K562 (cell line): ENCODE results near the gene CTU1. TPM values are rescaled to one million over a fixed set of nuclear protein-coding genes. Genes with fewer than 3 reads are reported as not detected.

Experiments used
- FOS ChIP-seq: IDR thresholded peaks from 3 replicates; pipeline ENCODE4 v1.6.1; 2011; ENCODE audit not compliant: insufficient read length; ENCODE audit errors: extremely low read depth
- ILF3 ChIP-seq: fragments of 450-650 bp; IDR thresholded peaks from 2 replicates; pipeline ENCODE4 v1.6.1; 2018; ENCODE audit warnings: antibody characterized with exemption, mild to moderate bottlenecking, moderate library complexity, borderline replicate concordance
- LARP7 ChIP-seq: fragments of 450-650 bp; IDR thresholded peaks from 2 replicates; pipeline ENCODE4 v1.6.1; 2016
- NFATC3 ChIP-seq: fragments of 450-650 bp; IDR thresholded peaks from 2 replicates; pipeline ENCODE4 v1.6.1; 2017; ENCODE audit warnings: mild to moderate bottlenecking
- PHF20 ChIP-seq: fragments of 450-650 bp; IDR thresholded peaks from 2 replicates; pipeline ENCODE4 v1.6.1; 2018; ENCODE audit not compliant: partially characterized antibody
- RBBP5 ChIP-seq: fragments of 200-600 bp; sonication (generic); IDR thresholded peaks from 2 replicates; pipeline ENCODE4 v1.6.1; 2012; ENCODE audit warnings: borderline replicate concordance, mild to moderate bottlenecking, low read length, control low read depth, inconsistent platforms; ENCODE audit not compliant: insufficient read depth, poor library complexity, severe bottlenecking
- TAL1 ChIP-seq: fragments of 450-650 bp; IDR thresholded peaks from 2 replicates; pipeline ENCODE4 v1.6.1; 2016; ENCODE audit warnings: mild to moderate bottlenecking
- ZNF644 ChIP-seq: fragments of 200-800 bp; sonication (Bioruptor generic); IDR thresholded peaks from 2 replicates; pipeline ENCODE4 v1.6.1; 2016; ENCODE audit warnings: low read depth, missing genetic modification characterization, missing compliant biosample characterization
- ZNF766 ChIP-seq: fragments of 200-800 bp; sonication (Bioruptor generic); conservative IDR thresholded peaks from 2 replicates; pipeline ENCODE4 v1.6.1; 2016; ENCODE audit warnings: missing genetic modification characterization, missing compliant biosample characterization
- ZNF830 ChIP-seq: fragments of 250-450 bp; sonication (Bioruptor Pico); IDR thresholded peaks from 2 replicates; pipeline ENCODE4 v1.5.0; 2021; ENCODE audit warnings: mild to moderate bottlenecking
- polyA plus RNA-seq, 8 experiments: library from polyadenylated mRNA; depleted of rRNA in 4 of 8; stranded (reverse) in 5 of 8; unstranded in 3 of 8; fragments of >200 nt; fragmentation: Nextera tagmentation in 2 of 8; fragmentation: Illumina TruSeq in 1 of 8; extraction: Ambion mirVana in 2 of 8; extraction: Trizol in 1 of 8; gene quantifications; 2 replicates each; pipeline versions ENCODE4 v1.2.1 to v1.2.3, GENCODE V29; 2011 to 2014; ENCODE audit warnings: inconsistent platforms in 1 of 8, missing spikeins in 1 of 8
- total RNA-seq, 7 experiments: library from RNA; depleted of rRNA in 6 of 7; stranded (reverse); fragments of >200 nt in 6 of 7; fragmentation: Illumina TruSeq in 2 of 7; extraction: Trizol in 2 of 7; gene quantifications; 2 replicates each; pipeline versions ENCODE4 v1.2.1 to v1.2.3, GENCODE V29; 2011 to 2021; ENCODE audit warnings: low replicate concordance in 1 of 7
- TF ChIP-seq, protein P1 (sequence below): sonication (generic); formaldehyde crosslinking; IDR thresholded peaks from 2 replicates; pipeline ENCODE4 v1.8.1; 2023; ENCODE audit warnings: mild to moderate bottlenecking, missing genetic modification reagents
- TF ChIP-seq, protein P2 (sequence below): fragments of 250-450 bp; sonication (Bioruptor Pico); IDR thresholded peaks from 2 replicates; pipeline ENCODE4 v1.9.0; 2021; ENCODE audit warnings: mild to moderate bottlenecking, inconsistent platforms
- TF ChIP-seq, protein P3 (sequence below): fragments of 250-450 bp; sonication (Bioruptor Pico); IDR thresholded peaks from 2 replicates; pipeline ENCODE4 v1.4.0; 2020; ENCODE audit warnings: mild to moderate bottlenecking, moderate library complexity, borderline replicate concordance
- TF ChIP-seq, protein P4 (sequence below): sonication (generic); IDR thresholded peaks from 2 replicates; pipeline ENCODE4 v1.6.1; 2016
- TF ChIP-seq, protein P5 (sequence below): fragments of 250-450 bp; sonication (Bioruptor Pico); IDR thresholded peaks from 2 replicates; pipeline ENCODE4 v1.4.0; 2020; ENCODE audit warnings: mild to moderate bottlenecking, moderate library complexity

CTU1 gene
- total and polyA plus RNA-seq, 9 of the 15 experiments (the other 6 are each of a cell fraction or from before 2014, with no cell fraction given) = 0.03 to 18.4 (median 2.3) TPM; not detected in 1

DNA sequence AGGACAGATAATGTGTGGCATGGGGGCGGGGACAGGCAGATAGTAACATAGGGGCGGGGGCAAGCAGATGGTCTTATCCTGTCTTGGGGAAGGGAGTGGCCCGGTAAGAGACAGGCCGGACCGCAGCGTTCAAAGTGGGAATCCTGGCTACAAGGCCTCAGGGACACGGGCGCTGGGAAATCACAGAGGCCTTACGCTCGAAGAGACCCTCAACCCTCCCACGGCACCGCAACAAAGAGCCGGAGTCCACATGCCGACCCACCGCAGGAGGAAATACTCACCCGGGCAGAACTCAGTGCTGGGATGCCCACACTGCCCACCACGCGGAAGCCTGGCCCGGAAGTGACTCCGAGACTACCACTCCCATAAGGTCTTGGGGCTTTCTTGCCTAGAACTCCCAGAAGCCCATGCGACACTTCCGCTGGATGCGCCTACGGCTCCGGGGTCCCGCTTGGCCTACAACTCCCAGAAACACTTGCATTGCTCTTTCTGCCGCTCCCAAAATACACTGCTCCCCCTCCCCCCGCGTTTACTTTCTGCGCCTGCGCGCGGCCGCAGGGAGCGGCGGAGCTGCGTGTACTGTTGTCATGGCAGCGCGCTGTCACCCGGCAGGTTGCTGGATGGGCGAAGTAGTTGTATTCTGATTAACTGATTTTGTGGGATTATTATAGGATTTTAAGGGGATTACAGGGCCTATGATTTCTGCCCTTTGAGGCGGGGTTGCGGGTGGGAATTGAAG lies at the start of gene CTU1 (continued):
- TF ChIP-seq, protein P1, sequence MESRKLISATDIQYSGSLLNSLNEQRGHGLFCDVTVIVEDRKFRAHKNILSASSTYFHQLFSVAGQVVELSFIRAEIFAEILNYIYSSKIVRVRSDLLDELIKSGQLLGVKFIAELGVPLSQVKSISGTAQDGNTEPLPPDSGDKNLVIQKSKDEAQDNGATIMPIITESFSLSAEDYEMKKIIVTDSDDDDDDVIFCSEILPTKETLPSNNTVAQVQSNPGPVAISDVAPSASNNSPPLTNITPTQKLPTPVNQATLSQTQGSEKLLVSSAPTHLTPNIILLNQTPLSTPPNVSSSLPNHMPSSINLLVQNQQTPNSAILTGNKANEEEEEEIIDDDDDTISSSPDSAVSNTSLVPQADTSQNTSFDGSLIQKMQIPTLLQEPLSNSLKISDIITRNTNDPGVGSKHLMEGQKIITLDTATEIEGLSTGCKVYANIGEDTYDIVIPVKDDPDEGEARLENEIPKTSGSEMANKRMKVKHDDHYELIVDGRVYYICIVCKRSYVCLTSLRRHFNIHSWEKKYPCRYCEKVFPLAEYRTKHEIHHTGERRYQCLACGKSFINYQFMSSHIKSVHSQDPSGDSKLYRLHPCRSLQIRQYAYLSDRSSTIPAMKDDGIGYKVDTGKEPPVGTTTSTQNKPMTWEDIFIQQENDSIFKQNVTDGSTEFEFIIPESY (CRISPR knock-in tag) = no peak
- TF ChIP-seq ZNF830 (CRISPR knock-in tag) (no peak), NFATC3 (no peak), RBBP5 (peak; percentile 66), ILF3 (no peak), PHF20 (peak; percentile 86), TAL1 (peak; percentile 33; the same call in 1 of the 2 replicates), ZNF644 (peak; percentile 91), FOS (no peak), LARP7 (no peak), ZNF766 (peak; percentile 95)
- TF ChIP-seq, protein P2, sequence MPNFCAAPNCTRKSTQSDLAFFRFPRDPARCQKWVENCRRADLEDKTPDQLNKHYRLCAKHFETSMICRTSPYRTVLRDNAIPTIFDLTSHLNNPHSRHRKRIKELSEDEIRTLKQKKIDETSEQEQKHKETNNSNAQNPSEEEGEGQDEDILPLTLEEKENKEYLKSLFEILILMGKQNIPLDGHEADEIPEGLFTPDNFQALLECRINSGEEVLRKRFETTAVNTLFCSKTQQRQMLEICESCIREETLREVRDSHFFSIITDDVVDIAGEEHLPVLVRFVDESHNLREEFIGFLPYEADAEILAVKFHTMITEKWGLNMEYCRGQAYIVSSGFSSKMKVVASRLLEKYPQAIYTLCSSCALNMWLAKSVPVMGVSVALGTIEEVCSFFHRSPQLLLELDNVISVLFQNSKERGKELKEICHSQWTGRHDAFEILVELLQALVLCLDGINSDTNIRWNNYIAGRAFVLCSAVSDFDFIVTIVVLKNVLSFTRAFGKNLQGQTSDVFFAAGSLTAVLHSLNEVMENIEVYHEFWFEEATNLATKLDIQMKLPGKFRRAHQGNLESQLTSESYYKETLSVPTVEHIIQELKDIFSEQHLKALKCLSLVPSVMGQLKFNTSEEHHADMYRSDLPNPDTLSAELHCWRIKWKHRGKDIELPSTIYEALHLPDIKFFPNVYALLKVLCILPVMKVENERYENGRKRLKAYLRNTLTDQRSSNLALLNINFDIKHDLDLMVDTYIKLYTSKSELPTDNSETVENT (CRISPR knock-in tag) = no peak
- TF ChIP-seq, protein P3, sequence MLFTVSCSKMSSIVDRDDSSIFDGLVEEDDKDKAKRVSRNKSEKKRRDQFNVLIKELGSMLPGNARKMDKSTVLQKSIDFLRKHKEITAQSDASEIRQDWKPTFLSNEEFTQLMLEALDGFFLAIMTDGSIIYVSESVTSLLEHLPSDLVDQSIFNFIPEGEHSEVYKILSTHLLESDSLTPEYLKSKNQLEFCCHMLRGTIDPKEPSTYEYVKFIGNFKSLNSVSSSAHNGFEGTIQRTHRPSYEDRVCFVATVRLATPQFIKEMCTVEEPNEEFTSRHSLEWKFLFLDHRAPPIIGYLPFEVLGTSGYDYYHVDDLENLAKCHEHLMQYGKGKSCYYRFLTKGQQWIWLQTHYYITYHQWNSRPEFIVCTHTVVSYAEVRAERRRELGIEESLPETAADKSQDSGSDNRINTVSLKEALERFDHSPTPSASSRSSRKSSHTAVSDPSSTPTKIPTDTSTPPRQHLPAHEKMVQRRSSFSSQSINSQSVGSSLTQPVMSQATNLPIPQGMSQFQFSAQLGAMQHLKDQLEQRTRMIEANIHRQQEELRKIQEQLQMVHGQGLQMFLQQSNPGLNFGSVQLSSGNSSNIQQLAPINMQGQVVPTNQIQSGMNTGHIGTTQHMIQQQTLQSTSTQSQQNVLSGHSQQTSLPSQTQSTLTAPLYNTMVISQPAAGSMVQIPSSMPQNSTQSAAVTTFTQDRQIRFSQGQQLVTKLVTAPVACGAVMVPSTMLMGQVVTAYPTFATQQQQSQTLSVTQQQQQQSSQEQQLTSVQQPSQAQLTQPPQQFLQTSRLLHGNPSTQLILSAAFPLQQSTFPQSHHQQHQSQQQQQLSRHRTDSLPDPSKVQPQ (CRISPR knock-in tag) = no peak
- TF ChIP-seq, protein P4, sequence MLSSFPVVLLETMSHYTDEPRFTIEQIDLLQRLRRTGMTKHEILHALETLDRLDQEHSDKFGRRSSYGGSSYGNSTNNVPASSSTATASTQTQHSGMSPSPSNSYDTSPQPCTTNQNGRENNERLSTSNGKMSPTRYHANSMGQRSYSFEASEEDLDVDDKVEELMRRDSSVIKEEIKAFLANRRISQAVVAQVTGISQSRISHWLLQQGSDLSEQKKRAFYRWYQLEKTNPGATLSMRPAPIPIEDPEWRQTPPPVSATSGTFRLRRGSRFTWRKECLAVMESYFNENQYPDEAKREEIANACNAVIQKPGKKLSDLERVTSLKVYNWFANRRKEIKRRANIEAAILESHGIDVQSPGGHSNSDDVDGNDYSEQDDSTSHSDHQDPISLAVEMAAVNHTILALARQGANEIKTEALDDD = peak; percentile 6; the same call in 1 of the 2 replicates
- TF ChIP-seq, protein P5, sequence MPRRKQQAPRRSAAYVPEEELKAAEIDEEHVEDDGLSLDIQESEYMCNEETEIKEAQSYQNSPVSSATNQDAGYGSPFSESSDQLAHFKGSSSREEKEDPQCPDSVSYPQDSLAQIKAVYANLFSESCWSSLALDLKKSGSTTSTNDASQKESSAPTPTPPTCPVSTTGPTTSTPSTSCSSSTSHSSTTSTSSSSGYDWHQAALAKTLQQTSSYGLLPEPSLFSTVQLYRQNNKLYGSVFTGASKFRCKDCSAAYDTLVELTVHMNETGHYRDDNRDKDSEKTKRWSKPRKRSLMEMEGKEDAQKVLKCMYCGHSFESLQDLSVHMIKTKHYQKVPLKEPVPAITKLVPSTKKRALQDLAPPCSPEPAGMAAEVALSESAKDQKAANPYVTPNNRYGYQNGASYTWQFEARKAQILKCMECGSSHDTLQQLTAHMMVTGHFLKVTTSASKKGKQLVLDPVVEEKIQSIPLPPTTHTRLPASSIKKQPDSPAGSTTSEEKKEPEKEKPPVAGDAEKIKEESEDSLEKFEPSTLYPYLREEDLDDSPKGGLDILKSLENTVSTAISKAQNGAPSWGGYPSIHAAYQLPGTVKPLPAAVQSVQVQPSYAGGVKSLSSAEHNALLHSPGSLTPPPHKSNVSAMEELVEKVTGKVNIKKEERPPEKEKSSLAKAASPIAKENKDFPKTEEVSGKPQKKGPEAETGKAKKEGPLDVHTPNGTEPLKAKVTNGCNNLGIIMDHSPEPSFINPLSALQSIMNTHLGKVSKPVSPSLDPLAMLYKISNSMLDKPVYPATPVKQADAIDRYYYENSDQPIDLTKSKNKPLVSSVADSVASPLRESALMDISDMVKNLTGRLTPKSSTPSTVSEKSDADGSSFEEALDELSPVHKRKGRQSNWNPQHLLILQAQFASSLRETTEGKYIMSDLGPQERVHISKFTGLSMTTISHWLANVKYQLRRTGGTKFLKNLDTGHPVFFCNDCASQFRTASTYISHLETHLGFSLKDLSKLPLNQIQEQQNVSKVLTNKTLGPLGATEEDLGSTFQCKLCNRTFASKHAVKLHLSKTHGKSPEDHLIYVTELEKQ (CRISPR knock-in tag) = no peak
